Endothelial cell of umbilical vein (primary cell): ENCODE results near the gene ACSF3. TPM values are rescaled to one million over a fixed set of nuclear protein-coding genes. Genes with fewer than 3 reads are reported as not detected.

Experiments
- BruUV-seq: library from RNA; stranded (reverse); fragments of 400-500 nt; replicated peaks from 2 replicates; lab custom pipeline; 2021; lab: Mats Ljungman, UMichigan
- CTCF ChIA-PET: fragments of 300-600, 350-600 bp; sonication (Branson Sonifier 250); formaldehyde crosslinking; loops from one replicate; lab custom pipeline; 2021; ENCODE audit warnings: antibody characterized with exemption, inconsistent platforms; lab: Charles Lee
- POLR2A ChIA-PET: fragments of 300-600, 350-600 bp; sonication (Branson Sonifier 250); formaldehyde crosslinking; loops from one replicate; lab custom pipeline; 2021; ENCODE audit warnings: antibody characterized with exemption, inconsistent platforms; lab: Charles Lee
- DNase-seq: peaks from one replicate; pipeline ENCODE4 v3.0.0-alpha.2; 2011; ENCODE audit warnings: low read depth, low spot score
- FAIRE-seq: peaks from 2 replicates; lab custom pipeline; 2011; peaks lifted over from hg19 to GRCh38; lab: Jason Lieb, UNC
- H2AFZ ChIP-seq: 2 replicates; pipeline ENCODE4 v1.6.0; 2012; ENCODE audit warnings: low read depth, low read length, control low read depth, inconsistent platforms
- H3K27ac ChIP-seq: 2 replicates; pipeline ENCODE4 v1.5.1; 2011; ENCODE audit warnings: low read depth, mild to moderate bottlenecking, control low read depth, low read length, moderate library complexity; ENCODE audit not compliant: insufficient read depth
- H3K27me3 ChIP-seq, 2 experiments: 2 replicates each; pipeline versions ENCODE4 v1.6.0 to v1.6.1; 2011; ENCODE audit warnings: low read length in 2 of 2, mixed read lengths in 1 of 2; ENCODE audit not compliant: control insufficient read depth in 2 of 2, insufficient read depth in 2 of 2
- H3K36me3 ChIP-seq, 2 experiments: 2 replicates in 1 of 2; 3 replicates in 1 of 2; pipeline ENCODE4 v1.5.1; 2011; ENCODE audit warnings: low read length in 2 of 2, mild to moderate bottlenecking in 1 of 2, moderate library complexity in 1 of 2; ENCODE audit not compliant: control insufficient read depth in 2 of 2, insufficient read depth in 2 of 2; ENCODE audit errors: extremely low read depth in 1 of 2
- H3K4me1 ChIP-seq: 3 replicates; pipeline ENCODE4 v1.5.1; 2011; ENCODE audit warnings: mild to moderate bottlenecking, low read length; ENCODE audit not compliant: control insufficient read depth, insufficient read depth; ENCODE audit errors: extremely low read depth
- H3K4me2 ChIP-seq: 2 replicates; pipeline ENCODE4 v1.6.1; 2011; ENCODE audit warnings: low read length, control low read depth, mixed read lengths; ENCODE audit not compliant: insufficient read depth
- H3K4me3 ChIP-seq, 3 experiments: fragments of 200-600 bp in 1 of 3; sonication (generic), shearing (Covaris generic) in 1 of 3; replicated peaks in 1 of 3; 2 replicates each; pipeline ENCODE4 v1.5.1; 2011 to 2016; ENCODE audit warnings: control low read depth in 3 of 3, low read length in 3 of 3, mild to moderate bottlenecking in 2 of 3, inconsistent platforms in 1 of 3, low read depth in 1 of 3, moderate library complexity in 1 of 3; ENCODE audit not compliant: insufficient read depth in 1 of 3
- H3K79me2 ChIP-seq: 2 replicates; pipeline ENCODE4 v1.6.0; 2012; ENCODE audit warnings: low read length, inconsistent platforms; ENCODE audit not compliant: control insufficient read depth, insufficient read depth
- H3K9ac ChIP-seq: replicated peaks from 2 replicates; pipeline ENCODE3; 2011; ENCODE audit warnings: low read length, control low read depth; ENCODE audit not compliant: insufficient read depth; ENCODE audit errors: extremely low read depth
- H3K9me1 ChIP-seq: replicated peaks from 3 replicates; pipeline ENCODE4 v1.6.0; 2011; ENCODE audit warnings: mild to moderate bottlenecking, low read length; ENCODE audit not compliant: control insufficient read depth, insufficient read depth; ENCODE audit errors: extremely low read depth
- H3K9me3 ChIP-seq: replicated peaks from 2 replicates; pipeline ENCODE4 v1.5.1; 2012; ENCODE audit warnings: low read length, inconsistent platforms; ENCODE audit not compliant: control insufficient read depth, insufficient read depth
- H4K20me1 ChIP-seq: replicated peaks from 2 replicates; pipeline ENCODE3; 2011; ENCODE audit warnings: mild to moderate bottlenecking, low read length; ENCODE audit not compliant: control insufficient read depth, insufficient read depth; ENCODE audit errors: extremely low read depth
- CTCF ChIP-seq, 2 donors: IDR thresholded peaks; 1 replicate in 1 of 2; 2 replicates in 1 of 2; pipeline ENCODE4 v1.5.1; 2011; ENCODE audit warnings: low read length in 2 of 2, mild to moderate bottlenecking in 2 of 2, moderate library complexity in 2 of 2, control low read depth in 1 of 2, inconsistent platforms in 1 of 2, low read depth in 1 of 2; ENCODE audit not compliant: insufficient read depth in 1 of 2; ENCODE audit errors: extremely low read depth in 1 of 2
- EZH2 ChIP-seq: IDR thresholded peaks from 2 replicates; pipeline ENCODE4 v1.6.1; 2012; ENCODE audit warnings: borderline replicate concordance, low read depth, mild to moderate bottlenecking, moderate library complexity, low read length, inconsistent platforms; ENCODE audit not compliant: severe bottlenecking
- FOS ChIP-seq: IDR thresholded peaks from 2 replicates; pipeline ENCODE4 v1.6.1; 2011; ENCODE audit warnings: mild to moderate bottlenecking, low read length, moderate library complexity, borderline replicate concordance; ENCODE audit not compliant: insufficient read depth
- GATA2 ChIP-seq: IDR thresholded peaks from 2 replicates; pipeline ENCODE4 v1.7.0; 2011; ENCODE audit warnings: low read depth, mild to moderate bottlenecking, moderate library complexity, mixed read lengths, low read length; ENCODE audit not compliant: insufficient read length, insufficient read depth
- JUN ChIP-seq: IDR thresholded peaks from 2 replicates; pipeline ENCODE4 v1.6.1; 2011; ENCODE audit warnings: borderline replicate concordance, low read depth; ENCODE audit not compliant: insufficient read length, insufficient read depth
- MAX ChIP-seq: IDR thresholded peaks from 2 replicates; pipeline ENCODE4 v1.6.1; 2011; ENCODE audit not compliant: insufficient read depth, insufficient read length
- MYC ChIP-seq: IDR thresholded peaks from one replicate; pipeline ENCODE4 v1.6.1; 2011; ENCODE audit warnings: mild to moderate bottlenecking, low read depth, low read length
- POLR2A ChIP-seq: IDR thresholded peaks from 2 replicates; pipeline ENCODE4 v1.6.1; 2012; ENCODE audit warnings: low read depth, mild to moderate bottlenecking, control low read depth, low read length
- POLR2AphosphoS5 ChIP-seq: IDR thresholded peaks from 2 replicates; pipeline ENCODE4 v1.6.1; 2012; ENCODE audit warnings: low read depth, mild to moderate bottlenecking, control low read depth, low read length, moderate library complexity; ENCODE audit not compliant: insufficient read depth
- dilution Hi-C: fragments of 300-500 bp; cut with MboI; formaldehyde crosslinking; loops from one replicate; pipeline ENCODE4 v1.15.0; 2019; ENCODE audit warnings: low sequenced_read_pairs; ENCODE audit not compliant: extremely low pct_ligation_motif_present
- intact Hi-C: fragments of 100-400 bp; cut with micrococcal nuclease; formaldehyde crosslinking; loops from one replicate; pipeline ENCODE4 v1.10.0; 2022
- polyA plus RNA-seq, 4 experiments: library from polyadenylated mRNA; depleted of rRNA in 3 of 4; stranded (reverse) in 3 of 4; unstranded in 1 of 4; fragments of >200 nt; gene quantifications; 2 replicates each; pipeline versions ENCODE4 v1.2.1 to v1.2.3, GENCODE V29; 2011 to 2012; ENCODE audit warnings: missing spikeins in 1 of 4
- total RNA-seq: library from RNA; stranded (reverse); gene quantifications from 2 replicates; pipeline ENCODE4 v1.2.3, GENCODE V29; 2021

Gene ACSF3
- total and polyA plus RNA-seq, 2 donors (not counting 3 experiments of a cell fraction or from before 2014, with no cell fraction given), result 18.6 to 33.2 TPM

GRCh38 chr16:89140401-89140800 lies 46.7 kb downstream of the ACSF3 start:
- BruUV-seq, result no TSS peak
- H3K36me3 ChIP-seq, result peaks cover 0 to 3% of the 10 kb centered on the region in 2 experiments

GRCh38 chr16:89140981-89141883 lies 47.6 kb downstream of the ACSF3 start:
- dilution Hi-C loops, result loop anchor here (25.0 kb wide), 1 partner anchor 179 kb away; no protein-coding TSS in a partner anchor
- intact Hi-C loops, result no loop called here
- H3K9me3 ChIP-seq, result no peaks in the 10 kb centered on the region
- DNase-seq (no peak), FAIRE-seq (no peak)
- H3K4me1 ChIP-seq, result no peaks in the 10 kb centered on the region
- no peaks in the 10 kb centered on the region for H3K79me2 ChIP-seq
- CTCF ChIA-PET, result no interaction called here
- H3K4me3 ChIP-seq, result no peak overlapping the region
- no TSS peak for BruUV-seq
- H3K27ac ChIP-seq, result no peak overlapping the region
- no peaks in the 10 kb centered on the region for H3K27me3 ChIP-seq
- no peaks in the 10 kb centered on the region for H4K20me1 ChIP-seq
- no peak overlapping the region for H3K4me2 ChIP-seq
- no peaks in the 10 kb centered on the region for H3K9me1 ChIP-seq
- H3K36me3 ChIP-seq, result peaks cover 0 to 9% of the 10 kb centered on the region in 2 experiments
- TF ChIP-seq MAX (no peak), EZH2 (no peak), POLR2AphosphoS5 (no peak), MYC (no peak), POLR2A (no peak), JUN (no peak), GATA2 (no peak), FOS (no peak), CTCF (IDR thresholded peaks at IDR 0.05; ENCODE audit: extremely low read depth in 1 of 2, insufficient read depth in 1 of 2, low read depth in 1 of 2, low read length in 2 of 2) (no peak)
- H3K9ac ChIP-seq, result no peak overlapping the region
- H2AFZ ChIP-seq, result no peak overlapping the region
- POLR2A ChIA-PET, result no interaction called here

More at GRCh38 chr16:89140401-89140800, 46.7 kb downstream of the ACSF3 start:
- Histone ChIP-seq H3K4me2 (no peak overlapping the region), H3K4me1 (no peaks in the 10 kb centered on the region), H3K9me3 (no peaks in the 10 kb centered on the region), H4K20me1 (no peaks in the 10 kb centered on the region), H3K79me2 (no peaks in the 10 kb centered on the region), H2AFZ (no peak overlapping the region), H3K27me3 (no peaks in the 10 kb centered on the region), H3K4me3 (no peak overlapping the region), H3K27ac (no peak overlapping the region), H3K9ac (no peak overlapping the region), H3K9me1 (no peaks in the 10 kb centered on the region)
- DNase-seq, result no peak
- intact Hi-C loops (no loop called here), dilution Hi-C loops (loop anchor here (25.0 kb wide), 1 partner anchor 178 kb away; no protein-coding TSS in a partner anchor)
- TF ChIP-seq MYC, result no peak
- TF ChIP-seq MAX, result no peak
- no peak for TF ChIP-seq POLR2A
- TF ChIP-seq POLR2AphosphoS5, result no peak
- ChIA-PET CTCF (no interaction called here), POLR2A (no interaction called here)
- FAIRE-seq, result no peak
